Inferior parietal cortex (tissue), 1 donor: Measurements from ENCODE around the gene SUSD4.
"Not testable (repeated sequence)": the region's sequence is repeated elsewhere in the genome, so short reads cannot be mapped to it uniquely, and the experiment has no call there.

Source experiments
- DNase-seq: peaks from one replicate; pipeline ENCODE4 v3.0.0-alpha.2; 2016; ENCODE audit errors: extremely low spot score

SUSD4 gene

GRCh38 chr1:223297800-223298199 is 66.2 kb downstream of the SUSD4 start:
- no peak for DNase-seq

GRCh38 chr1:223291796-223292195 is 72.2 kb downstream of the SUSD4 start:
- DNase-seq = no peak

GRCh38 chr1:223290397-223290796 is 73.6 kb downstream of the SUSD4 start:
- DNase-seq = no peak

GRCh38 chr1:223289621-223290020 is 74.4 kb downstream of the SUSD4 start:
- no peak for DNase-seq

- DNase-seq = no peak
Measured at GRCh38 chr1:223288826-223289225, 75.2 kb downstream of the SUSD4 start.

GRCh38 chr1:223285452-223285851 is 78.5 kb downstream of the SUSD4 start:
- no peak for DNase-seq

- not testable (repeated sequence) for DNase-seq
Measured at GRCh38 chr1:223283697-223284096, 80.3 kb downstream of the SUSD4 start.

GRCh38 chr1:223278311-223278710 is 85.7 kb downstream of the SUSD4 start:
- DNase-seq = not testable (repeated sequence)

- no peak for DNase-seq
Measured at GRCh38 chr1:223276029-223276428, 87.9 kb downstream of the SUSD4 start.

GRCh38 chr1:223273511-223273910 is 90.5 kb downstream of the SUSD4 start:
- no peak for DNase-seq

- DNase-seq = no peak
Measured at GRCh38 chr1:223271085-223271781, 92.7 kb downstream of the SUSD4 start.

- no peak for DNase-seq
Measured at GRCh38 chr1:223270155-223270554, 93.8 kb downstream of the SUSD4 start.

GRCh38 chr1:223269006-223269405 is 95.0 kb downstream of the SUSD4 start:
- no peak for DNase-seq

GRCh38 chr1:223266632-223267172 is 97.3 kb downstream of the SUSD4 start:
- DNase-seq = no peak

GRCh38 chr1:223264983-223265908 is 98.7 kb downstream of the SUSD4 start:
- no peak for DNase-seq

- no peak for DNase-seq
Measured at GRCh38 chr1:223264529-223264928, 99.4 kb downstream of the SUSD4 start.

- DNase-seq = no peak
Measured at GRCh38 chr1:223261914-223262313, 102.1 kb downstream of the SUSD4 start.

GRCh38 chr1:223260712-223261111 is 103.3 kb downstream of the SUSD4 start:
- no peak for DNase-seq

- DNase-seq = no peak
Measured at GRCh38 chr1:223259462-223259861, 104.5 kb downstream of the SUSD4 start.

GRCh38 chr1:223258751-223259198 is 105.2 kb downstream of the SUSD4 start:
- no peak for DNase-seq

GRCh38 chr1:223257856-223258550 is 106.0 kb downstream of the SUSD4 start:
- no peak for DNase-seq

- DNase-seq = no peak
Measured at GRCh38 chr1:223256034-223256433, 107.9 kb downstream of the SUSD4 start.
